GM03348 (cell line): ENCODE measurements around the gene TMEM186.
"Not testable (repeated sequence)": the region's sequence is repeated elsewhere in the genome, so short reads cannot be mapped to it uniquely, and the experiment has no call there.

Experiments used
- DNase-seq: peaks from one replicate; pipeline ENCODE4 v3.0.0; 2012; ENCODE audit warnings: low spot score

TMEM186 gene

GRCh38 chr16:8774208-8774607, 23.2 kb downstream of the TMEM186 start:
- no peak for DNase-seq

DNA sequence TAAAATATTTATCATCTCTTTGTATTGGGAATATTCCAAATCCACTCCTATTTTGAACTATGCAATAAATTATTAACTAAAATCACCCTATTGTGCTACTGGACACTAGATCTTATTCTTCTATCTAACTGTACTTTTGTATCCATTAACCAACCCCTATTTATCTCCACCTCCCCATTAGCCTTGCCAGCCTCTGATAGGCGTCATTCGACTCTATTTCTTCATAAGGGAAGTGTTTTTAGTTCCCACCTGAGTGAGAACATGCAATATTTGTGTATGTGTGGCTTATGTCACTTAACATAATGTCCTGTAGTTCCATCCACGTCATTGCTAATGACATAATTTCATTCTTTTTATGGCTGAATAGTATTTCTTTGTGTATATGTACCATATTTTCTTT, 23.9 kb downstream of the TMEM186 start:
- DNase-seq = no peak

GRCh38 chr16:8768692-8769091, 28.7 kb downstream of the TMEM186 start:
- no peak for DNase-seq

DNA sequence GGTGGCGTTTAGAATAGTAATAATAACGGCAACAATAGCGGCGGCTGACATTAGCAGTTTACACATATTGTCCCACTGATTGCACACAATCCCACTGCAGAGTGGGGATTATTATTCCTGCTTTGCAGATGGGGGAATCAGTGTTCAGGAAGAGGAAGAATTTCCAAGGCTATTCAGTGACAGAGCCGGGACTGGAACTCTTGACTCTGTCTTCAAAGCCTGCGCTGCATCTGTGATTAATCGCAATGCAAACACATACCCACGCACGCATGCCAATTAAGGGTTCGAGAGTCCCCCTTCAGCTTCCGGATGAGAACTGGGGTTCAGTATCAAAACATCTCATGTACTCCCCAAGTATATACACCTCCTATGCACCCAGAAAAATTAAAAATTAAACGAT, 29.2 kb downstream of the TMEM186 start:
- no peak for DNase-seq

DNA sequence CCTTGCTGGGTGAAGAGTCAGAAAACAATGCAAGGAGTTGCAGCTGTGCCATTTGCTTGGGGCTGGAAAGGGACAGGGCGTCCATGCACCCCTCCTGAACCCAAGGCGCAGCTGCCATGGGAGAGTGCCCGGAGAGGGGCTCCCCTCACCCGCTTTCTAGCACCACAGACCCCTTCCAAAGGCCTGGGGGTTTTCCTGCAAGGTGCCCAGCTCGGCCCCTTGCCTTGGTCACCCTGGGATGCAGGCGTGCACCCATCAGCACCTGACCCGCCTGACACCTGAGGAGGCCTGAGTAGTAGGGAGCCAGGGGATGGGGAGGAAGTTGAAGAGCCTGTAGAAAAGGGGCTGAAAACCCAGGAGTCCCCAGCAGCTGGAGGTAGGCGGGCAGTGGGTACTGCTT, 30.3 kb downstream of the TMEM186 start:
- DNase-seq = no peak

DNA sequence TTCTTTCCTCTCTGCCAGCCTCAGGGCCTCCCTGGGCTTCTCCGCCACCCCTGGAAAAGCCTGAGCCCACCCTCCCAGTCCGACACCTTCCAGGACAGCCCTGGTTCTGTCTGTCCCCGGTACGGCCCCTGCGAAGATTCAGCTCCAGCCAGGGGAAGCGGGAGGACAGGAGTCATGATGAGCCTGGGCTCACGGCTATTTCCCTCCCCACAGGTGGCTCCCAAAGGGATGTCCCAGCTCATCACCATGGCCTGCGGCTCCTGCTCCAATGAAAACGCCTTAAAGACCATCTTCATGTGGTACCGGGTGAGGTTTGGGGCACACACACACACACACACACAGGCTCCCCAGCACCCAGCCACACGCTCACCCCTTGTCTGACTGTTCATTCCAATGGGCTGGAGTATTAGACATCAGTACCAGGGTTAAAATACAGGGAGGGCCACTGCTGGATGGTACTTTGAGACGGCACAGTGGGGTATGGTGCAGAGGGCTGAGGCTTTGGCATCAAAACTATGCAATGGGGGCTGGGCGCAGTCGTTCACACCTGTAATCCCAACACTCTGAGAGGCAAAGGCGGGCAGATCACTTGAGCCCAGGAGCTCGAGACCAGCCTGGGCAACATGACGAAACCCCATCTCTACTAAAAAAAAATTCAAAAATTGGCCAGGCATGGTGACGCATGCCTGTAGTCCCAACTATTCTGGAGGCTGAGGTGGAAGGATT, 32.8 kb downstream of the TMEM186 start:
- no peak for DNase-seq

GRCh38 chr16:8763899-8764298, 33.5 kb downstream of the TMEM186 start:
- DNase-seq = no peak

DNA sequence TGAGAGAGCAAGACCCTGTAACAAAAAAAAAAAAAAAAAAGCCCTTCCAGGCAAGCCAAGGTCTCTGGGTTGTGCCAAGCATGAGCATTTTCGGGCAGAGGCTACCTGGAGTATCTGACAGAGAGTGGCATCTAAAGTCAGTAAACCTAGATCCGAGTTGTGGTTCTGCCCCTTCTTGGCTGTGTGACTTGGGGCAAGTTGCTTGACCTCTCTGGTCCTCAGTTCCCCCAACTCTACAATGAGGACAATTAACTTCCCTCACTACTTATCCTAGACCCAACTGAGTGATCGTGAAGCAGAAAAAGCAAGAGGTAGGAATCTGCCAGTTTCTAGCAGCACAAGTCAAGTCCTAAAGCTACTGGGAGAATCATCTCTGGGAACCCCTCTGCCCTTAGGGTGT, 34.4 kb downstream of the TMEM186 start:
- DNase-seq = no peak

DNA sequence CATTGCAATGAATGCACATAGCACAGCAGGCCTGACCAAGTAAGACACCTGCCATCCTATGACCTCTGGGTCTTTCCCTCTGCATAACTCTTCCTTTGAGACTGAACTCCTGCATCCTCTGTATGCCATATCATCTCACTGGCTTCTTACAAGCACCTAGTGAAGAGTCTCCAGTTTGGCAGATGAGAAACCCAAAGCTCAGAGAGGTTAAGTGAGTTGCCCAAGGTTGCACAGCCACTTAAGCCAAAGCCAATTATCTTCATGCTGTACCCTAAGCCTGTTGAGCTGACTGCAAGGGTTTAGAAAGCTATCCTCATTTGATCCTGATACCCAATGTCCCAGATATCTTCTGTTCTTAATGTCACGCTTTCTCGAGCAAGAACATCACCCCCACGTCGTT, 35.2 kb downstream of the TMEM186 start:
- DNase-seq = no peak

GRCh38 chr16:8761078-8761477, 36.4 kb downstream of the TMEM186 start:
- no peak for DNase-seq

- no peak for DNase-seq
Measured at GRCh38 chr16:8760021-8760420, 37.4 kb downstream of the TMEM186 start.

- DNase-seq = no peak
Measured at GRCh38 chr16:8758022-8758421, 39.4 kb downstream of the TMEM186 start.

DNA sequence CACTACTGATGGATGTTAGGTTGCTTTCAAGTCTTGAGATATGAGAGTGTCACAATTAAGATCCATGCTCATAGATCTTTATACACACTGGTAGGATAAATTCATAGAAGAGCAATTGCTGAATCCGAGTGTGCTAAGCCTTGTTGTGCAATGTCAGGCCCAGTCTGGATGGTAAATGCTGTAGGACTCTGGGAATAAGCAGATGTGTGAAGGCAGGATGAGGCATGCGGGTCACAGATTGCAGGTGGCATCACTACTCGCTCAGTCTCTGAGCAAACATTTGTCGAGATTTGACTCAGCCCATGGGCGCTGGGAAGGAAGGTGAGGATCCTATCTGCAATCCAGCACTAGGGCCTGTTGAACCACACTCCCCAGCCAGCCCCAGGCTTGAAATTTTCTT, 40.7 kb downstream of the TMEM186 start:
- no peak for DNase-seq

- DNase-seq = no peak
Measured at GRCh38 chr16:8753416-8754054, 43.9 kb downstream of the TMEM186 start.

DNA sequence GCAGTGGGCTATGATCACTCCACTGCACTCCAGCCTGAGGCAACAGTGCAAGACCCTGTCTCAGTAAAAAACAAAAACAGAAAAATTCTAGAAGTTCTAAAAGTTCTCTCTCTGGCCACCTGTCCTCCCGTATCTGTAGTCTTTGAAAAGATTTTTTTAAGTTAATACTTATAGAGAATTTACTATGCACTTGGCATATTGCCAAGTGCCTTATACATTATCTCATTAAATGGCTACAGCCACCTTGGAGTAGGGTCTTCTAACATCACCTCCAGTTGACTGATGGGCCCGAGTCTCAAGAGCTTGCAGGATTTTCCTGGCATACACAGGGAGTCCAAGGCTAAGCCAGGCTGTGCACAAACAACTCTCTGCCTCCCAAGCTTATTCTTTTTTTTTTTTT, 44.7 kb downstream of the TMEM186 start:
- DNase-seq = no peak

GRCh38 chr16:8751481-8752311, 45.7 kb downstream of the TMEM186 start:
- DNase-seq = peak; percentile 82

GRCh38 chr16:8748944-8749343, 48.5 kb downstream of the TMEM186 start:
- not testable (repeated sequence) for DNase-seq
